IMR-90 (cell line): ENCODE measurements around the gene ARRDC2. TPM values are rescaled to one million over a fixed set of nuclear protein-coding genes. Genes with fewer than 3 reads are reported as not detected.

ENCODE experiments used
- ATAC-seq: fragments of 200-7000 bp; cut with Tn5 transposase; 2 replicates; pipeline ENCODE4 v1.9.1; 2020; ENCODE audit warnings: low read depth, mild to moderate bottlenecking, moderate library complexity
- BruUV-seq: library from RNA; stranded (reverse); fragments of 400-500 nt; replicated peaks from 2 replicates; lab custom pipeline; 2021; lab: Mats Ljungman, UMichigan
- CTCF ChIA-PET: fragments of 300-600 bp; formaldehyde crosslinking; extraction: SDS; loops from one replicate; lab custom pipeline; 2021; ENCODE audit warnings: antibody characterized with exemption; lab: Yijun Ruan, JAX
- POLR2A ChIA-PET: fragments of 300-600 bp; sonication (Branson Sonifier 250); formaldehyde crosslinking; loops from one replicate; lab custom pipeline; 2022; ENCODE audit warnings: antibody characterized with exemption; ENCODE audit not compliant: unreplicated experiment; lab: Charles Lee
- DNase-seq: peaks from one replicate; pipeline ENCODE4 v3.0.0; 2013
- H2AFZ ChIP-seq: replicated peaks from 2 replicates; pipeline ENCODE3; 2013; ENCODE audit warnings: low read length, mild to moderate bottlenecking; ENCODE audit not compliant: poor library complexity
- H2AK5ac ChIP-seq: 2 replicates; pipeline ENCODE4 v1.6.1; 2013; ENCODE audit warnings: low read depth, low read length, inconsistent platforms
- H2AK9ac ChIP-seq: replicated peaks from 2 replicates; pipeline ENCODE3; 2013; ENCODE audit warnings: mild to moderate bottlenecking, low read depth, low read length, moderate library complexity; ENCODE audit not compliant: poor library complexity
- H2BK120ac ChIP-seq: 2 replicates; pipeline ENCODE4 v1.6.1; 2013; ENCODE audit warnings: low read depth, low read length, inconsistent platforms
- H2BK15ac ChIP-seq: 3 replicates; pipeline ENCODE4 v1.6.1; 2013; ENCODE audit warnings: low read depth, low read length, inconsistent platforms
- H2BK20ac ChIP-seq: 2 replicates; pipeline ENCODE4 v1.6.1; 2013; ENCODE audit warnings: low read depth, mild to moderate bottlenecking, inconsistent platforms, low read length, moderate library complexity
- H2BK5ac ChIP-seq: 2 replicates; pipeline ENCODE4 v1.6.1; 2013; ENCODE audit warnings: mild to moderate bottlenecking, low read depth, low read length, inconsistent platforms; ENCODE audit not compliant: poor library complexity, severe bottlenecking
- H3K14ac ChIP-seq: replicated peaks from 2 replicates; pipeline ENCODE4 v1.6.1; 2013; ENCODE audit warnings: low read depth, low read length, inconsistent platforms
- H3K18ac ChIP-seq: 2 replicates; pipeline ENCODE4 v1.6.1; 2013; ENCODE audit warnings: low read depth, low read length, control low read depth
- H3K23ac ChIP-seq: 2 replicates; pipeline ENCODE4 v1.6.1; 2013; ENCODE audit warnings: low read depth, low read length, inconsistent platforms
- H3K27ac ChIP-seq: 2 replicates; pipeline ENCODE4 v1.5.1; 2013; ENCODE audit warnings: mild to moderate bottlenecking, control low read depth, low read length; ENCODE audit not compliant: insufficient read depth
- H3K27me3 ChIP-seq: 2 replicates; pipeline ENCODE4 v1.6.1; 2013; ENCODE audit warnings: low read length; ENCODE audit not compliant: control insufficient read depth, insufficient read depth
- H3K36me3 ChIP-seq: 2 replicates; pipeline ENCODE4 v1.6.1; 2013; ENCODE audit warnings: low read length, mixed read lengths; ENCODE audit not compliant: control insufficient read depth, insufficient read depth
- H3K4ac ChIP-seq: 2 replicates; pipeline ENCODE4 v1.6.1; 2013; ENCODE audit warnings: low read depth, low read length, inconsistent platforms
- H3K4me1 ChIP-seq: 2 replicates; pipeline ENCODE4 v1.6.1; 2013; ENCODE audit warnings: low read length, mixed read lengths; ENCODE audit not compliant: control insufficient read depth, insufficient read depth
- H3K4me2 ChIP-seq: 2 replicates; pipeline ENCODE4 v1.6.1; 2013; ENCODE audit warnings: low read depth, mild to moderate bottlenecking, control low read depth, low read length, moderate library complexity
- H3K4me3 ChIP-seq: 2 replicates; pipeline ENCODE4 v1.5.1; 2013; ENCODE audit warnings: low read depth, mild to moderate bottlenecking, control low read depth, low read length, moderate library complexity; ENCODE audit not compliant: insufficient read depth
- H3K56ac ChIP-seq: 2 replicates; pipeline ENCODE4 v1.6.1; 2013; ENCODE audit warnings: low read length, inconsistent platforms; ENCODE audit not compliant: insufficient read depth; ENCODE audit errors: extremely low read depth
- H3K79me1 ChIP-seq, 2 experiments: 2 replicates each; pipeline ENCODE4 v1.6.1; 2013; ENCODE audit warnings: low read length in 2 of 2, inconsistent platforms in 1 of 2, low read depth in 1 of 2
- H3K9ac ChIP-seq: 2 replicates; pipeline ENCODE4 v1.6.1; 2013; ENCODE audit warnings: low read depth, low read length, control low read depth
- H3K9me1 ChIP-seq: 2 replicates; pipeline ENCODE4 v1.6.1; 2013; ENCODE audit warnings: low read length, inconsistent platforms; ENCODE audit not compliant: insufficient read depth
- H3K9me3 ChIP-seq: 2 replicates; pipeline ENCODE4 v1.6.1; 2013; ENCODE audit warnings: low read length; ENCODE audit not compliant: control insufficient read depth, insufficient read depth
- H4K20me1 ChIP-seq: 2 replicates; pipeline ENCODE4 v1.6.1; 2013; ENCODE audit warnings: low read length, inconsistent platforms; ENCODE audit not compliant: insufficient read depth
- H4K5ac ChIP-seq: 2 replicates; pipeline ENCODE4 v1.6.1; 2013; ENCODE audit warnings: mild to moderate bottlenecking, low read depth, low read length, control low read depth
- H4K8ac ChIP-seq, 2 experiments: 2 replicates each; pipeline ENCODE4 v1.6.1; 2013; ENCODE audit warnings: low read depth in 2 of 2, low read length in 2 of 2, control low read depth in 1 of 2, inconsistent platforms in 1 of 2
- H4K91ac ChIP-seq: 2 replicates; pipeline ENCODE4 v1.6.1; 2013; ENCODE audit warnings: low read depth, low read length, inconsistent platforms; ENCODE audit not compliant: insufficient read depth
- CEBPB ChIP-seq: IDR thresholded peaks from 2 replicates; pipeline ENCODE4 v1.6.1; 2012; ENCODE audit warnings: low read depth, low read length, improper control_type of control experiment
- CTCF ChIP-seq: conservative IDR thresholded peaks from 2 replicates; pipeline ENCODE4 v1.5.1; 2012; ENCODE audit warnings: mild to moderate bottlenecking, low read depth, low read length, improper control_type of control experiment
- ELK1 ChIP-seq: fragments of 150-350 bp; IDR thresholded peaks from 2 replicates; pipeline ENCODE4 v1.6.1; 2016; ENCODE audit warnings: low read depth, mild to moderate bottlenecking, low read length, moderate library complexity, borderline replicate concordance
- FOS ChIP-seq: fragments of 150-350 bp; IDR thresholded peaks from 2 replicates; pipeline ENCODE4 v1.6.1; 2016; ENCODE audit warnings: low read depth, low read length
- MAZ ChIP-seq: IDR thresholded peaks from 2 replicates; pipeline ENCODE4 v1.6.1; 2012; ENCODE audit warnings: low read depth, mild to moderate bottlenecking, low read length, improper control_type of control experiment, moderate library complexity, borderline replicate concordance
- MXI1 ChIP-seq: IDR thresholded peaks from 2 replicates; pipeline ENCODE4 v1.6.1; 2012; ENCODE audit warnings: low read depth, mild to moderate bottlenecking, low read length, moderate library complexity, borderline replicate concordance
- RAD21 ChIP-seq: IDR thresholded peaks from 2 replicates; pipeline ENCODE4 v1.6.1; 2012; ENCODE audit warnings: low read length, improper control_type of control experiment
- RFX5 ChIP-seq: IDR thresholded peaks from 2 replicates; pipeline ENCODE4 v1.8.0; 2012; ENCODE audit warnings: low read depth, mild to moderate bottlenecking, low read length, moderate library complexity
- SMC3 ChIP-seq: fragments of 150-350 bp; IDR thresholded peaks from 2 replicates; pipeline ENCODE4 v1.6.1; 2016; ENCODE audit warnings: low read depth, mild to moderate bottlenecking, antibody characterized with exemption, low read length, moderate library complexity
- WGBS, 2 experiments: methylation state at CpG; one replicate each; pipeline versions ENCODE4 v1.1.5 to v1.1.7; 2013; ENCODE audit warnings: missing lambda C conversion rate in 2 of 2; ENCODE audit not compliant: insufficient read length in 1 of 2; ENCODE audit errors: extremely low coverage in 2 of 2; 5-methylcytosine and 5-hydroxymethylcytosine counted together
- dilution Hi-C: fragments of 300-500 bp; cut with HindIII; formaldehyde crosslinking; loops from one replicate; pipeline ENCODE4 v1.14.3; 2018; ENCODE audit warnings: low sequenced_read_pairs; ENCODE audit not compliant: unreplicated experiment
- in situ Hi-C: fragments of 300-500 bp; cut with MboI; formaldehyde crosslinking; loops from 3 replicates; pipeline ENCODE4 v1.14.3; 2019; ENCODE audit warnings: low sequenced_read_pairs, inconsistent platforms, mixed read lengths
- intact Hi-C: fragments of 100-400 bp; cut with micrococcal nuclease; formaldehyde crosslinking; loops from 2 replicates; pipeline ENCODE4 v1.10.0; 2022
- polyA plus RNA-seq, 3 experiments: library from polyadenylated mRNA; depleted of rRNA; stranded (reverse); fragments of >200 nt; gene quantifications; 2 replicates each; pipeline ENCODE4 v1.2.3, GENCODE V29; 2012; ENCODE audit warnings: low replicate concordance in 1 of 3
- total RNA-seq: library from RNA; depleted of rRNA; stranded (reverse); fragments of >200 nt; gene quantifications from 2 replicates; pipeline ENCODE4 v1.2.3, GENCODE V29; 2012

The ARRDC2 gene
- total and polyA plus RNA-seq, 2 of the 4 experiments (the other 2 are of a cell fraction) = 1.4 to 4.9 TPM

DNA sequence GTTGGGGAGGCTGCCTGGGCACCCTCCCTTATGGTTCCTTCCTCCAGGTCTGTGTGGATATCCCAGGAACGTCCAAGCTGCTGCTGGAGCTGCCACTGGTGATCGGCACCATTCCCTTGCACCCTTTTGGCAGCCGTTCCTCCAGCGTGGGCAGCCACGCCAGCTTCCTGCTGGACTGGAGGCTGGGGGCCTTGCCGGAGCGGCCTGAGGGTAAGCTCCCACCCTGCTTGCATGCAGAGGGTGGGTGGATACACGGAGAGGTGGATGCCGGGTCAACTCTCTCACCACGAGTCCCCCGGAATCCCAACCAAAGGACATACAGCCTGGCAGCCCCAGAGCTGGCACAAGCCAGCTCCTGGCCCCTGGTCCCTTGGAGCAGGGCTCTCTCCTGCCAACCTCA lies 2.2 kb downstream of the ARRDC2 start:
- H3K27ac ChIP-seq = no peak overlapping the region
- CTCF ChIA-PET = no interaction called here
- H3K14ac ChIP-seq = no peak overlapping the region
- H4K5ac ChIP-seq = no peak overlapping the region
- H2BK15ac ChIP-seq = no peak overlapping the region
- H3K27me3 ChIP-seq = no peaks in the 10 kb centered on the region
- dilution Hi-C loops = no loop called here
- intact Hi-C loops = no loop called here
- H3K9me3 ChIP-seq = no peaks in the 10 kb centered on the region
- H3K36me3 ChIP-seq = peaks cover 26% of the 10 kb centered on the region
- H3K23ac ChIP-seq = no peak overlapping the region
- H3K4ac ChIP-seq = no peak overlapping the region
- no CpG with 5 or more reads among the region's 11 CpGs for WGBS, 2 experiments
- no TSS peak for BruUV-seq
- H2AK9ac ChIP-seq = no peak overlapping the region
- H3K18ac ChIP-seq = no peak overlapping the region
- in situ Hi-C loops = no loop called here
- H4K91ac ChIP-seq = no peak overlapping the region
- H2AFZ ChIP-seq = peak overlapping the region; percentile 11
- H3K4me2 ChIP-seq = no peak overlapping the region
- POLR2A ChIA-PET = no interaction called here
- H3K4me1 ChIP-seq = peaks cover 8% of the 10 kb centered on the region
- H2AK5ac ChIP-seq = no peak overlapping the region
- H3K4me3 ChIP-seq = no peak overlapping the region
- no peak overlapping the region for H2BK5ac ChIP-seq
- peaks cover 12% of the 10 kb centered on the region for H3K9me1 ChIP-seq
- DNase-seq (no peak), ATAC-seq (no peak)
- H4K20me1 ChIP-seq = peaks cover 5% of the 10 kb centered on the region; the same call in 1 of the 2 replicates
- TF ChIP-seq RAD21 = no peak
- TF ChIP-seq CEBPB = no peak
- TF ChIP-seq RFX5 = no peak
- TF ChIP-seq SMC3 = no peak
- TF ChIP-seq CTCF = no peak
- TF ChIP-seq FOS = no peak
- TF ChIP-seq MXI1 = no peak
- TF ChIP-seq ELK1 = no peak
- TF ChIP-seq MAZ = no peak
- H2BK120ac ChIP-seq = no peak overlapping the region
- no peak overlapping the region for H4K8ac ChIP-seq
- no peak overlapping the region for H3K9ac ChIP-seq
- H3K56ac ChIP-seq = no peak overlapping the region
- no peak overlapping the region for H2BK20ac ChIP-seq
- peaks cover 0 to 13% of the 10 kb centered on the region in 2 experiments; a peak in 3 of 4 replicates for H3K79me1 ChIP-seq
